Activated CD8-positive, alpha-beta memory T cell treated with anti-CD3 and anti-CD28 coated beads, Interleukin-2, amount 50 U/mL, for 24 hours (primary cell): ENCODE data around the gene DOK5.

Experiments used
- DNase-seq: peaks from one replicate; pipeline ENCODE4 v3.0.0-alpha.2; 2020; ENCODE audit errors: extremely low read depth

The DOK5 gene

GRCh38 chr20:54692168-54692887, 216.9 kb downstream of the DOK5 start:
- DNase-seq = no peak

GRCh38 chr20:54694516-54694915, 219.1 kb downstream of the DOK5 start:
- no peak for DNase-seq

DNA sequence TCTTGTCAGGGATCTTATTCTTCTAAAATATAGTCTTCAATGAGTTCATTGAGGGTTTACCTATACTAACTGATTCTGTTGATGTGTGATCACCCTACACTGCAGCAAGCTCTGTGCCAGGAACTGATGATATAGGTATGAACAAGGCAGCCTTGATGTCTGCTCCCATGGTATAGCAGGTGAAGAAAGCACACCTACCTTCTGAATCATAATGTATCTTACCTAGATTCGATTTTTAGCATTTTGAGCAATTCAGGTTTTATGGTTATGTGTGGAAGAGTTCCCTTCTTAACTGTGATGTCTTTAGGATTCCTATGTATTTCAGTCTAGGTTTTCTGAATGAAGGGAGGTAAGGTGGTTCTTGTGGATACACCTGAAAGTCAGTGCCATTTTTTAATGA, 223.0 kb downstream of the DOK5 start:
- DNase-seq = no peak
